Tibial nerve (tissue), 4 donors: ENCODE measurements around the gene TMEM101.

ENCODE experiments used
- EP300 ChIP-seq, 2 donors: sonication (generic); formaldehyde crosslinking; IDR thresholded peaks; one replicate each; pipeline ENCODE4 v1.6.1; 2017; ENCODE audit warnings: antibody characterized with exemption in 2 of 2, mild to moderate bottlenecking in 1 of 2
- POLR2A ChIP-seq, 2 donors: fragments of 450-650 bp; IDR thresholded peaks; one replicate each; pipeline ENCODE4 v1.6.1; 2017; ENCODE audit warnings: antibody characterized with exemption in 2 of 2, mild to moderate bottlenecking in 2 of 2, moderate library complexity in 2 of 2
- TF ChIP-seq, protein P1 (sequence below), 5 experiments: fragments of 200-600 bp in 3 of 5; fragments of 450-650 bp in 2 of 5; sonication (generic) in 3 of 5; IDR thresholded peaks; one replicate each; pipeline ENCODE4 v1.5.1; 2016 to 2019; ENCODE audit warnings: antibody characterized with exemption in 5 of 5, mild to moderate bottlenecking in 3 of 5, moderate library complexity in 2 of 5

DNA sequence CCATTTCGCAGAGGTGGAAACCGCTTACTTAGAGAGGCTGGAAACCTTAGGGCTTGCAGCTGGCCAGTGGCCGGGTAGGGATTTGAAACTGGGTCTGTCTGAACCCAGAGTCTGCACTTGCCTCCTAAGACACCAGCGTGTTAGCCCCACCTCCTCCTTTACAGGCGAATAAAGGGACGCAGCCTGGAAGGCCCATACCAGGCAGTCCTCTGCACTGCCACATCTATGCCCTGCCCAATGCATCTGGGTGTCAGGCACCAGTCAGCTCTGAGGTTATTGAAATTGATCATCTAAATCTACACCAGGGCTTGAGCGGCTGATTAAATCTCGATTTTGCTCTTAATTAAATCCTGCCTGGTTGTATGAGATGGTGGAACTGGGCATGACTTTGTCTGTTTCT lies 30.2 kb downstream of the TMEM101 start:
- TF ChIP-seq, protein P1, sequence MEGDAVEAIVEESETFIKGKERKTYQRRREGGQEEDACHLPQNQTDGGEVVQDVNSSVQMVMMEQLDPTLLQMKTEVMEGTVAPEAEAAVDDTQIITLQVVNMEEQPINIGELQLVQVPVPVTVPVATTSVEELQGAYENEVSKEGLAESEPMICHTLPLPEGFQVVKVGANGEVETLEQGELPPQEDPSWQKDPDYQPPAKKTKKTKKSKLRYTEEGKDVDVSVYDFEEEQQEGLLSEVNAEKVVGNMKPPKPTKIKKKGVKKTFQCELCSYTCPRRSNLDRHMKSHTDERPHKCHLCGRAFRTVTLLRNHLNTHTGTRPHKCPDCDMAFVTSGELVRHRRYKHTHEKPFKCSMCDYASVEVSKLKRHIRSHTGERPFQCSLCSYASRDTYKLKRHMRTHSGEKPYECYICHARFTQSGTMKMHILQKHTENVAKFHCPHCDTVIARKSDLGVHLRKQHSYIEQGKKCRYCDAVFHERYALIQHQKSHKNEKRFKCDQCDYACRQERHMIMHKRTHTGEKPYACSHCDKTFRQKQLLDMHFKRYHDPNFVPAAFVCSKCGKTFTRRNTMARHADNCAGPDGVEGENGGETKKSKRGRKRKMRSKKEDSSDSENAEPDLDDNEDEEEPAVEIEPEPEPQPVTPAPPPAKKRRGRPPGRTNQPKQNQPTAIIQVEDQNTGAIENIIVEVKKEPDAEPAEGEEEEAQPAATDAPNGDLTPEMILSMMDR (IDR thresholded peaks at IDR 0.05) = no peak
- TF ChIP-seq POLR2A (IDR thresholded peaks at IDR 0.05) = no peak
- no peak for TF ChIP-seq EP300 (IDR thresholded peaks at IDR 0.05)
